RCC 7860 (cell line): ENCODE data around the gene PCGF1.
A peak's percentile ranks its signal among the peaks of the same experiment; 100 is the strongest.

Source experiments
- DNase-seq: peaks from one replicate; pipeline ENCODE4 v3.0.0-alpha.2; 2015; ENCODE audit warnings: low spot score
- FAIRE-seq: peaks from 2 replicates; lab custom pipeline; 2012; peaks lifted over from hg19 to GRCh38; lab: Jason Lieb, UNC

PCGF1 gene

DNA sequence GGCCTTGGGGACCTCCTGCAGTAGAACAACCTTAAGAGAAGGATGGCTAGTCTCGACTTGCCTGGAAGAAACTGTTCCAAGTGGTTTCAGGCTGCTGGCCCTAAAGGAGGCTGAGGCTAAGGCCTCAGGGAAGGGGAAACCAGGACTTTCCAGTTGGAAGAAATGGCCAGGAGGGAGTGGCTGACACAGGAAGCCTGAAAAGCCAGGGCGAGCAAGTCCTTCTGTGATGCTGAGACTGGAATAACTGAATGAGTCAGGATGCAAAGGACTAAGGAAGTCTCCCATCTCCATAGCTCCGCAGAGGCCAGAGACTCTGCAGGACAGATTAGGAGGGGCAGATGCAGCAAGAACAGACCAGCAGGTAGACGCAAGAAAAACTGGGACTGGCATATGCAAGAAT, 29.6 kb upstream of the PCGF1 start:
- no peak for FAIRE-seq

DNA sequence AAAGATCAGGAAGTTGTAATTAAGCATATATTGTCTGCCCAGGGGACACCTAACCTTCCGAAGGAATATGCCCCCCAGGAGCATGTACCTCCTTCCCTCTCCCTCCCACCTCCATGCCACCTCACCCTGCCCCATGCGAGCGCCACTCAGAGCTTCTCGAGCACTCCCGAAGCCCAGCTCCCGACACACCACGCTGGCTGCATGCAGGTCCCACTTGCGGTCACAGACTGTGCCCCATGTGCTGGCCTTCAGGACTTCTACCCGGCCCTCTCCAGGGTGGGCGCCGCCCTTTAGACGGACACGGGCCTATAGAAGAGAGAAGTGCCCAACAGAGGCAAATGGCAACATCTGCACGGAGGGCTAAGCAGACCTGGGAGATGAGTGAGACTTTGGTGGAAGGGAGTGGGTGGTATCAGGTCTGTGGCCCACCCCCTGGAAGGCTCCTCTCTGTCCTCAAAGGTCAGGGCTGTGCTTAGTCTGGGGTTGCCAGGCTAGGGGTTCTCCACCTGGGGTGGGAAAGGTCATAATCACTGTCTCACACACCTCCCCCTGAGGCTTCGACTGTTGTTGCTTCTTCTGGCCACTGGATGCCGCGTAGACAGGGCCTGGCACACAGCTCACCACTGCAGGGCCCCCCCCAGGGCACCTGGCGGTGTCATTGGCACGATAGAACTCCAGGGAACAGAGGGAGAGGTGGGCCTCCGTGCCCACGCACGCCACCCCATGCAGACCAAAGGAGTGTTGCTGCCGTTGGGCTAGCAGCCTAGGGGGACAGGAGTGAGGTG, 28.9 kb upstream of the PCGF1 start:
- FAIRE-seq: no peak
- no peak for DNase-seq

More for the DNA sequence above, 29.6 kb upstream of the PCGF1 start:
- no peak for DNase-seq

DNA sequence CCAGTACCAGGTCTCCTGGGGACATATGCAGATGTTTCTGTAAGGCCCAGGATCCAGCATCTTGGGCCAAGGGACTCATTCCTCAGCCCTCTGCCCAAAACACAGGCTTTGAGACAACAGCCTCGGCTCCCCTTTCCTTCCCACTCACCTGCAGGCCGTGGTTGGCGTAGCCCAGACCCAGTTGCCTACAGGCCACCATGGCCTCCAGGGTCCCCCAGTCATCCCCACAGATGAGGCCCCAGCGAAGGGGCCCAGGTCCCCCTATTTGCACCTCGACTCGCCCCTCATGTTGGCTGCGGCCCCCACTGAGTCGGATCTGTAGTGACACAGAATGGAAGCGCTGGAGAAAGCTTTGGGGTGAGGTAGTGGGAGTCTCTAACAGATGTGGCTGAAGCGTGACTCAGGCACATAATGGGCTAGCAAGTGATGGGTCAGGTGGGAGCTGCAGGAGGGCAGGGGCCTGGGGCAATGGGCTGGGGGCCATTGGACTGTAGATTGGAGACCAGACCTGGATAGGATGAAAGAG, 28.0 kb upstream of the PCGF1 start:
- no peak for FAIRE-seq
- no peak for DNase-seq

DNA sequence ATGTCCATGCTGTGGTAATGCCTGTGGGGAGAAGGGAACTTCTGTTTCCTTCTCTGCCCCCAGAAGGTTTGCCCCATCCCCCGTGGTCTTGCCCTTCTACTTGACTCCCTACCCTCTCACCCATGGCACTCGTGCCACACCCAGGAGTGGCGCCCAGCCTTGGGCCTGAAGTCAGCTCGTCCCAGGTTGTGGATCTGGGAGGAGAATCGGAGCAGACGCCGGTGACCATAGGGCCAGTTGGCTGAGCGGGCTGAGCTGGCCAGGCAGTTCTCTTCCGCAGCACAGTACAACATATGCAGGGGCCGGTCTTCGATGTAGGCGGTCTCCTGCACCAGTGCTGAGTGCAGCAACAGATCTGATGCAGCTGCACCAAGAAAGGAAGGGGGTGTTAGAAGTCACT, 26.9 kb upstream of the PCGF1 start:
- DNase-seq: no peak
- no peak for FAIRE-seq

DNA sequence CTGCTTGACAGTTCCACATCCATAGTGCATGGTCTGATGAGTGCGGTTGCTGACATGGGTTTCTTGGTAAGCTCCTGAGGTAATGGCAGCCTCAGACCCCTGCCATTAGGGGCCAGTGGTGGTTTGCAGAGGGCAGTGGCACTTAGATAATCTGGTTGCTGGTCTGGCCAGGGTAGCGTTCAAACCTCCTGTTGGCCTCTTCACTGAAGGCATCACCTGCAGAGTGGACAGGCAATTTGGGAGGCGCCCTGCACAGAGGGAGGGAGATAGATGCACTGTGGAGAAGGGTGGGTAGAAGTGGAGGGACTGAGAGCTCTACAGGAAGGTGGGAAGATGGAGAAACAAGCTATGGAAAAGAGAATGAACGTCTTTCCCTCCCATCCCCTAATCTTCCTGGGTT, 26.0 kb upstream of the PCGF1 start:
- DNase-seq (no peak), FAIRE-seq (no peak)

DNA sequence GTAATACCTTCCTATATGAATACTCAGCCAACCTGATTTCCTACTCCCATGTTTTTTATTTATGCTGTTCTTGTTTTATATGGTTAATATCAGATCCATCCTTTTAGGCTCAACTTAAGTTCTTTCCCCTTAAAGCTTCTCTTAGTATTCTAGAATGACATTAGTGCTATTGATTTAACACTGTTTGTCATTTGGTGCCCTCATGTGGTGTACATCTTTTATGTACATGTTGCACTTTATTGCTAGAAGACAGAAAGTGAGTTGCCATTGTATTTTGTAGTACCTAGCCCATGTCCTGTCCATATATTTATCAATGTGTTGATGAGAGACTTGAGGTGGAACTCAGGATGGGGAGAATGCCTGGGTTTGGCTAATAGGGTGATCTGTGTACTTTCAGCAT, 24.7 kb upstream of the PCGF1 start:
- FAIRE-seq (no peak), DNase-seq (peak; percentile 26)

DNA sequence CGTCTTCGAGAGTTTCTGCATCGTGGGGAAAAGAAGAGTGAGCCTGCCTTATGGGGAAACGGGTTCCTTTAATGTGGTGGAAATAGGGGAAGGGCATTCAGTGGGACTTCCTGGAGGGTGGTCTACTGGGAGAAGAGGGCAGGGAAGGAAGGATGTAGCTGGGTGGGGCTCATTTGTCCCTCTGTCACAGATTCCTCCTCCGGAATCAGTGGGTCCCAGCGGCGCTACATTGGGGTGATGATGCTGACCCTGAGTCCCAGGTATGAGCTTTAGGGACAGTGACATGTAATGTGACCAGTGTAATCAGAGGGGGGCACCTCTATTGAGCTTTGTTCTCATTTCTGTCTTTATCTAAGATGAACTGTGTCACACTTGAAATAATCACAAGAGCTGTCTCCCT, 24.2 kb upstream of the PCGF1 start:
- FAIRE-seq (no peak), DNase-seq (no peak)

DNA sequence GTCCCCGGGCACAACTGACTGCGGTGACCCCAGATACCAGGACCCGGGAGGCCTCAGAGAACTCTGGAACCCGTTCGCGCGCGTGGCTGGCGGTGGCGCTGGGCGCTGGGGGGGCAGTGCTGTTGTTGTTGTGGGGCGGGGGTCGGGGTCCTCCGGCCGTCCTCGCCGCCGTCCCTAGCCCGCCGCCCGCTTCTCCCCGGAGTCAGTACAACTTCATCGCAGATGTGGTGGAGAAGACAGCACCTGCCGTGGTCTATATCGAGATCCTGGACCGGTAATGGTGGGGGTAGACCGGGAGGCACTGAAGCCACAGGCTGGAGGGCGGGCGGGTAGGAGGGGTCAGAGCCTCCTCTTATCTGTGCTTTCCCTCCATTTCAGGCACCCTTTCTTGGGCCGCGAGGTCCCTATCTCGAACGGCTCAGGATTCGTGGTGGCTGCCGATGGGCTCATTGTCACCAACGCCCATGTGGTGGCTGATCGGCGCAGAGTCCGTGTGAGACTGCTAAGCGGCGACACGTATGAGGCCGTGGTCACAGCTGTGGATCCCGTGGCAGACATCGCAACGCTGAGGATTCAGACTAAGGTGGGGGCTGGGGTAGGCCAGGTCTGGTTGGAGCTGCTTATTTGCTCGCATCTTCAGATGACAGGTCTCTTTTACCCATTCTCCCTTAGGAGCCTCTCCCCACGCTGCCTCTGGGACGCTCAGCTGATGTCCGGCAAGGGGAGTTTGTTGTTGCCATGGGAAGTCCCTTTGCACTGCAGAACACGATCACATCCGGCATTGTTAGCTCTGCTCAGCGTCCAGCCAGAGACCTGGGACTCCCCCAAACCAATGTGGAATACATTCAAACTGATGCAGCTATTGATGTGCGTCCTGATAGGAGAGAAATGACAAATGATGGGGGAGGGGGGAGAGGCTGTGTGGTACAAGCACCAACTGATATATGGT, 23.0 kb upstream of the PCGF1 start:
- FAIRE-seq: no peak
- no peak for DNase-seq

DNA sequence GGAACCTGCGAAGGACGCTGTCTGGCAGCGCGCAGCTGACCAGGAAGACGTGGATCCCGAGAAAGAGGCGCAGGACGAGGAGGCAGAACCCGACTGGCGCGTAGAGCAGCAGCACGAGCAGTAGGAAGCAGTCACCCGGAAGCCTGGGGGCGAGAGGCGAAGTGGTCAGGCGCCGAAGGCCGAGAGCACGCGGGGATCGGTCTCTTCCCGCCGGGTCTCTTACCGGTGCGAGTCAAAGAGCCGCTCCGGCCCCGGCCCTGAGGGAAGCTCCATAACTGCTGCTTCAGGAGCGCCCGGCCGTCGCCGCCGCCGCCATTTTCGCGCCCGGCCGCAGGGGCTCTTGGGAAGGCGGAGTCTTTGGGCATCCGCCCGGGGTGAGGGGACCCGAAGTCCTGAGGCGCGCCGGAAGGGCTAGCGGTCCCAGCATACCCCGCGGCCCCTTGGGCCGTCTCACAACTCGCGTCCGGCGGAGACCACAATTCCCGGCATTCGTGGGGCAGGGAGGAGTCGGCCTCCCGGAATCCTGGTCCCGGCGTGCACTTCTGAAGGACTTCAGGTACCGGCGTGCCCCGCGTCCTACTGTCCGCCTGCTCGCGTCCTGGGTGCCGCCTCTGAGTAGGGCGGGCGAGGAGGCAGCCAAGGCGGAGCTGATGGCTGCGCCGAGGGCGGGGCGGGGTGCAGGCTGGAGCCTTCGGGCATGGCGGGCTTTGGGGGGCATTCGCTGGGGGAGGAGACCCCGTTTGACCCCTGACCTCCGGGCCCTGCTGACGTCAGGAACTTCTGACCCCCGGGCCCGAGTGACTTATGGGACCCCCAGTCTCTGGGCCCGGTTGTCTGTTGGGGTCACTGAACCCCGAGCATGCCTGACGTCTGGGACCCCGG, 22.1 kb upstream of the PCGF1 start, which contains the start of the genes AUP1 and HTRA2:
Gene AUP1 (minus strand): TSS at position 350 of the 882 bp plus-strand sequence. CDS start 77 bp downstream, at position 273.
Gene HTRA2 (plus strand): TSS at position 577 of the 882 bp plus-strand sequence. CDS start 74 bp downstream, at position 651.
- peak; percentile 96 for DNase-seq
- FAIRE-seq: peak; percentile 87

DNA sequence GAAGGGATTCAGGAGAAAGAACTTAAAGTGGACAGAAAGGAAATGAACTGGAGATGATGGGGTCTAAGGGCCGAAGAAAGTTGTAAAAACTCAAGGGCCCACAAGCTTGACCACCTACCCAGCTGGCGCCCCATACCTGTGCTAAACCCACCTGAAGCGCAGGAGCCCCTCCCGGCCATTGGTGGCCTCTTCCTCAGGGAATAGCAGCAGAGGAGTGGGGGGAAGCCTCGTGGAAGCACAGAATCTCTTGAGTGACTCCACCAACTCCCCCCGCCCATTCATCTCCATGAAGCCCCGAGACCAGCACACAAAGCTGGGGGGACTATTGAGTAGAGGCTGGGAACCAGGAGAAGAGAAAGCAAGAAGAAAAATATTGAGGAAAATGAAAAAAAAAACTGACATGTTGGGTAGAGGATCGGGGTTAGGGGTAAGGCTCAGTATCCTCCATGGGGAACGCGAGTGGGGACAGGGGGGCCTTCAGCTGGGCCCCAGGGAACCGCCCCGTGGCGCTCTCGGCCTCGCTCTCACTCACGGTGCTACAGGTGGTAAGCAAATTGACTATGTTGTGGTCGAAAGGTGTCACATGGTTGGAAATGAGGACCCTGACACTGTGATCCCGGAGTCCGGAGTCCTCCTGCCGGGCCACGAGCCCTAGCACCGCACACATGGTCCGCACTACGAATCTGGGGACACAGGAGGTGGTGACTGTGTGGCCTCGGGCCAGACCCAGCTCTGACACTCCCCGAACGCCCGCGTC, 21.3 kb upstream of the PCGF1 start:
- no peak for DNase-seq
- FAIRE-seq: no peak

DNA sequence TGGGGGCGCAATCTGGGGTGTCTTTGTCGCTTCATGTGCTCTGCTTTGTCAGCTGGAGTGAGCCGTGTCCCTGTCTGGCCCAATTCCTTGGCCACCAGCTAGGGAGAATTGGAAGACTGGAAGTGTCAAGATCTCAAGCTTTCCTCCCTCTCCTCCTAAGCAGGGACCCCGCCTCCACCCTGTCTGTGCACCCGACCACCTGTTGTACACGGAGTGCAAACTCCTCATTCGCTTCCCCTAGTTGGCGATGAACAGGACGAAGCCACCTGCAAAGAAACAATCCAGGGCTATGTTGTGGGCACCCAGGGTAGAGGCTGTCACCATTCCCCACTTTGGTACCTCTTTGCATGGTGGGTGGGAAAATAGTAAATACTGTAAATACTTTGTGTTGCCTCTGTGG, 20.2 kb upstream of the PCGF1 start:
- DNase-seq (no peak), FAIRE-seq (no peak)

DNA sequence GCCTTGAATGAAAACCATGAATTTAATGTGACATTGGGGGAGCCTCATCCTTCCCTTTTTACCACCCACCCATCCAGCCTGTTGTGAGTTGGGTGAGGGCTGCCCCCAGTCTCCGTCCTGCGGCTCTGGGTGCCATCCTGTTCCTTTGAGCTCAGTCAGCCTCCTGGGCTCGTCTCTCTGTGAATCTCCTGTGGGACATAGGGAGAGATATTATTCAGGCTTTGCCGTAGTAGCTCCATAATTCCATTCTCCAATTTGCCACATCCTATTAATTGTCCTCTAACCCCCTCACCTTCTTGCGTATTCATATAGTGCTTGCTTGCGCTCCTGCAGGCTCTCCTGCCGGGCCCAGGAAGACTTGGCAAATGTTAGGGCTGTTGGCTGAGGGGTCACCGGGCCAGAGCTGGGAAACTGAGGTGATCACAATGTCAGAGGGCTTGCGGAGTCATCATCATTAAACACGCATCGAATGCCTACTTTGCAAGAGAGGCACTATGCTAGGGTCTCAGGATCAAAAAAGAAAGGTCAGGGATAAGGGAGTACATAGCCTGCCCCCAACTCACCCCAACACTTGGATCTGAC, 19.2 kb upstream of the PCGF1 start:
- FAIRE-seq: no peak
- DNase-seq: no peak

DNA sequence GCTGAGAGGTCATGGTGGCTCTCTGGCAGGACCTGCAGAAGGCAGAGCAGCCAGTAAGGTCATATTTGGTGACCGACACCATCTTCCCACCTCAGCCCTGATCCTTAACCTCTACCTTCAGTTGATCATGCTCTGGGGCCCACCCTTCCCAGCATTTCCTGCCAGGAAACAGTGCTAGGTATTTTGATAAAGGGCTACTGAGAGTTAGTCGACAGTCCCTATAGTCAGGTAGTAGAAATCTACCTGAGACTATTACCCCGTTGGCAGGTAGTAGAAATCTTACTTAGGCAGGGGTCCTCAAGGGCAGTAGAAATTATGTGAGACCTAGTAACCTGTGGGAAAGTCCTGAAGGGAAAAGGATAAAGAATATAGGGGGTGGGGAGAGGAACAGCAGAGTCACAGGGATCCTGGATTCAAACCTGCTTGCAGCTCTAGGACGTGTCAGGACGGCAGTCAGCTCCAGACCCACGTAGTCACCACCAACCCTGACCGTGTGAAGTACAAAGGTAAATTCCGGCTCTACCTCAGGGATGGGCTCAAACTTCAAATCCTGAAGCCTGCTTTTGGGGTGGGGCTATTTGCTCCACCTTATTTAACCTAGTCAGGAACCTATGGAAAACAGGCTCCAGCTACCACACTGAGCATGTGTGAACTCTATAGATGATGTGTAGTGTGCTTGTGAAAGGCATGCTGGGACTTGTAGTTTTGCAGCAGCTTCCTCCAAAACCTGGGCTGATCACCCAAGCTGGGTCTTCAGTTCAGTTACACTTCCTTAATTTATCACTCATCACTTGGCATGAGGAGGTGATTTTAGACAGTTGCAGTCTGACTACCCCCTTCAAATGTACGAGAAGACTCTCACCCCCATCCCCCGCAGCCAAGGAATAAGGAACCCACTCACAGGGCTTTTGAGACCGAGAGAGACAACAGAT, 18.5 kb upstream of the PCGF1 start, which contains the start of gene DQX1:
Gene DQX1 (minus strand): TSS at position 515 of the 932 bp plus-strand sequence. CDS start 502 bp downstream, at position 13.
- FAIRE-seq: no peak
- peak; percentile 8 for DNase-seq

DNA sequence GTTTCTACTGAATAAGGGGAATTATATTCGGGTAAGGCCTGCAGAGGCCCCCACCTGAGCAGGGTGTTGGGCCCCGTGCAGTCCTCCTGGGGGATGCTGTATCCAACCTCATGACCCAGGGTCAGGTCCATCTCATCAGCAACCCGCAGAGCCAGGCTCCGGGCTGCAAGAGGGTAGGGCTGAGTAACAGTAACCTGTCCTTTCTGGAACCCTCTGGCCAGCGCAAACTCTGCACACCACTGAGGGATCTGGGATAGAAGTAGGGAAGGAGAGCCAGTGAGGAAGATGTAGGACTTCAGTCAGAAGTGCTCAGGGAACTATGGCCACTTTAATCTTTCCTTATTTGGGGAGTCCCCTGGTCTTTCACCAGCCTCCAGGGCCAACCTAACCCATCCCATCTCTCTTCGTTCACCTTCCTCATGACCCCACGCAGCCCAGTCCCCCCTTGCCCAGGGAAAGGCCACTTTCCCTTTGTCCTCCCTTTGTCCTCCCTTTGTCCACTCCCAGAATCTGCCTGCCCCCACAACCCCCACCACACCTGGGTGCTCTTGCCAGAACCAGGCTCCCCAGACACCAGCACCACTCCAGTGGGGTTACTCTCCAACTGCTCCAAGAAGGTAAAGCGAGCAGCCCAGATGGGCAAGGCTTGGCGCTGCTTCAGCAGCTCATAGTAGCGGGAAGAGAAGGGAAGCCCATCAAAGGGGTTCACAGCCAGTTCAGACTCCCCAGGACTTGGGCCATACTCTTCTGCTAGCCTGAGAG, 17.6 kb upstream of the PCGF1 start:
- DNase-seq (no peak), FAIRE-seq (no peak)

DNA sequence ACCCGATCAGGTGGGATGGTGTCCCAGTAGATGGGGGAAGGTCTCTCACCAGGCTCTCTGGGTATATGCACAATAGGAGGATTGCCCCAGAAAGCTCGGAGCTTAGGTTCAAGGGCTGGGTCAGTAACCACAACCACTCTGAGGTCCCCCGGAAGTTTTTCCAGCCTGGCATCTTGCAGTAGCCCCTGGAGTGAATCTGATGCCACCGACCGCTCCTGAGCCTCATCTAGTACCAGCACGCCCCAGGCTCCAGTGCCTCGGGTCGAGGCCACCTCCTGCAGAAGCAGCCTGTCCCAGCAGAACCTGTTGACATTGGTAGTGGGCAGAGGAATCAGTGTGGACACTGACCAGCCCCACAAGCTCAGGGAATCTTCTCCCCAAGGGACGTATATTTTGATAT, 16.5 kb upstream of the PCGF1 start:
- FAIRE-seq (no peak), DNase-seq (no peak)

DNA sequence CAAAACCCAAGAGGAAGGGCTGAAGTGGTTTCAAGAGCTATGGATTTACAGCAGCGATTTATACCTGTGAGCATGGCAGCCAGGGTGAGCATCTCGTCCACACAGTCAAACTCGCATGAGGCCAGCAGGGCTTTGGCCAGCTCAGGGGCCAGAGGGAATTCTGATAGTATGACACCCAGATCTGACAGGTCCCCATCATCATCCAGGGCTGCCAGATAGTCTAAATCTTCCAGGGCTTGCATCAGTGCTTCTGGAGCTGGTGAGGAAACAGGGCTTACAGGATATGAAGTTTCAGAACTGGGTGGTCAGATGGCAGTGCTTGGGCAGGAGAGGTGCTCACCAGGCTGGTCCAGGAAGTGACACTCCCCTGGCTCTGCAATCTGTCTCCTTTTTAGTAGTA, 15.0 kb upstream of the PCGF1 start:
- no peak for FAIRE-seq
- DNase-seq: no peak

DNA sequence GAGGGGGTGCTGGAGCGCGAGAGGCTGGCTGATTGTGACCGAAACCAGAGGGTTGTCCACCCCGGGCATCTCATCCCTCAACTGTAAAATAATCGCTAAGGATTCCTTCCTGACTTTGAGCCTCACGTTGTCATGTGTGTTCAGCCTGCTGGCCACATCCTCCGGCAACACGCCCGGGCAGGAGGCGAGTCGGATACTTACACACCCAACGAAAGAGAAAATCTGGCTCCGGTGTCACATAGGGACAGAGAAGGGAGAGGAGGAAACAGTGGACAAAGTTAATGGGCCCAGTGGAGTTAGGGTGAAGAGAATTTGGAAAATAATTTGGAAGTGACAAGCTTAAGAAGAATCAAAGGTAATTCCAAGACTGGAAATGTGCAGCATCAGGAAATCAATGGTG, 9.2 kb upstream of the PCGF1 start:
- no peak for DNase-seq
- no peak for FAIRE-seq
